Heart right ventricle (tissue), 16 donors: ENCODE results near the gene PEPD. TPM values are rescaled to one million over a fixed set of nuclear protein-coding genes. Genes with fewer than 3 reads are reported as not detected.

ENCODE experiments used
- ATAC-seq, 8 donors: fragments of 200-7000 bp; cut with Tn5 transposase; one replicate each; pipeline ENCODE4 v1.9.1; 2020; ENCODE audit warnings: mild to moderate bottlenecking in 8 of 8, moderate library complexity in 8 of 8, moderate number of reproducible peaks in 1 of 8
- DNase-seq, 2 donors: peaks; one replicate each; pipeline ENCODE4 v3.0.0-alpha.2; 2020
- H3K27ac ChIP-seq, 10 donors: fragments of 200-600 bp; sonication (generic) in 2 of 10; one replicate each; pipeline versions ENCODE4 v1.5.0 to v1.8.0; 2020 to 2022; ENCODE audit warnings: mild to moderate bottlenecking in 3 of 10
- H3K27me3 ChIP-seq, 7 donors: fragments of 200-600 bp; one replicate each; pipeline ENCODE4 v1.8.0; 2021 to 2022; ENCODE audit warnings: mild to moderate bottlenecking in 2 of 7
- H3K36me3 ChIP-seq, 9 donors: fragments of 200-600 bp; sonication (generic) in 1 of 9; one replicate each; pipeline versions ENCODE4 v1.5.0 to v1.8.0; 2020 to 2022; ENCODE audit warnings: mild to moderate bottlenecking in 2 of 9
- H3K4me1 ChIP-seq, 9 donors: fragments of 200-600 bp; sonication (generic) in 1 of 9; one replicate each; pipeline versions ENCODE4 v1.5.0 to v1.8.0; 2020 to 2022; ENCODE audit warnings: mild to moderate bottlenecking in 4 of 9
- H3K4me3 ChIP-seq, 10 donors: fragments of 200-600 bp; sonication (generic) in 2 of 10; one replicate each; pipeline versions ENCODE4 v1.5.0 to v1.8.0; 2020 to 2022; ENCODE audit warnings: mild to moderate bottlenecking in 7 of 10, moderate library complexity in 2 of 10
- H3K9me3 ChIP-seq, 11 donors: fragments of 200-600 bp in 10 of 11; sonication (generic) in 2 of 11; one replicate each; pipeline versions ENCODE4 v1.5.0 to v1.8.0; 2013 to 2022; ENCODE audit warnings: mild to moderate bottlenecking in 2 of 11, control low read depth in 1 of 11, moderate library complexity in 1 of 11
- CTCF ChIP-seq, 9 donors: fragments of 200-600 bp; sonication (generic) in 2 of 9; IDR thresholded peaks; one replicate each; pipeline versions ENCODE4 v1.5.0 to v1.8.0; 2021 to 2022; ENCODE audit warnings: antibody characterized with exemption in 9 of 9, mild to moderate bottlenecking in 5 of 9, moderate library complexity in 1 of 9
- WGBS, 2 donors: extraction: QIAGEN DNeasy Blood & Tissue Kit; methylation state at CpG; one replicate each; pipeline ENCODE4 v1.1.7; 2013; ENCODE audit warnings: inconsistent platforms in 1 of 2; 5-methylcytosine and 5-hydroxymethylcytosine counted together
- intact Hi-C, 10 donors: fragments of 100-400 bp; cut with DNase I; formaldehyde crosslinking; loops; one replicate each; pipeline versions ENCODE4 v1.11.1 to v1.14.2; 2022
- polyA plus RNA-seq, 2 donors: library from polyadenylated mRNA; stranded (reverse); fragments of 200-250 nt; gene quantifications; one replicate each; pipeline ENCODE4 v1.2.3, GENCODE V29; 2013
- total RNA-seq, 10 donors: library from RNA; stranded (reverse); fragmentation: NEBNext Ultra II Directional in 3 of 10; extraction: Animal tissue kit (Norgen Biotek cat#: 25700) in 3 of 10; gene quantifications; one replicate each; pipeline versions ENCODE4 v1.2.1 to v1.2.4, GENCODE V29; 2021 to 2023
- donor health status: Arrhythmogenic right ventricular cardiomyopathy.
- donor health status: ischemic (EF 13 %, LVEDD 7.1; RV severe dilation, severe dysfunction).
- donor health status: healthy with polysubstance abuse.
- donor health status: DM: no; HTN: yes; CAD: no.
- donor health status: DM: no; HTN: no; CAD: no.
- donor health status: ischemic (EF 25% LVEDD 6.9; RV normal size, moderate dysfunction).
- donor health status: ischemic (EF 25% LVEDD 5.7; RV mildly dilated, moderate dysfunction).
- donor health status: healthy.
- donor health status: DM: yes; HTN: yes; CAD: no.
- donor health status: Ischemic cardiomyopathy.
- donor health status: ischemic (EF 35%, LVEDD 5.7; RV mildly dilated, moderate dysfunction).
- donor health status: nonischemic (EF 11% LVEDD 7.7; RV severe dilation, severe dysfunction).
- donor health status: DM: yes; HTN: yes; CAD: no.
- donor health status: PGD.
- donor health status: ischemic (EF 29% LVEDD 5.4; RV normal size, mild dysfunction).
- donor health status: nonischemic (EF 23%, LVEDD 6.1; RV moderate dilation, normal function).

Gene PEPD
- total and polyA plus RNA-seq, 12 donors, result 20.4 to 47.7 (median 26.8) TPM

GRCh38 chr19:33404506-33405253, 116.9 kb downstream of the PEPD start:
- WGBS, 2 donors, result 78% methylated on average over 18 of the region's 18 CpGs
- Histone ChIP-seq H3K27me3 (no peaks in the 10 kb centered on the region), H3K36me3 (peaks cover 0 to 1% (median 0%) of the 10 kb centered on the region in 9 donors), H3K4me1 (peaks cover 0 to 20% (median 0%) of the 10 kb centered on the region in 9 donors), H3K27ac (no peak overlapping the region), H3K4me3 (no peak overlapping the region), H3K9me3 (no peaks in the 10 kb centered on the region)
- no peak for TF ChIP-seq CTCF (IDR thresholded peaks at IDR 0.05)
- DNase-seq (no peak), ATAC-seq (no peak)
- intact Hi-C loops, result loop anchor here in 7 of 10 donors (2.0 to 10.0 kb wide), 6 partner anchors 42 to 260 kb away; partner anchors contain the start of gene CEBPA (in 6 of the 7)

- ATAC-seq (no peak), DNase-seq (no peak)
- Histone ChIP-seq H3K27ac (no peak overlapping the region), H3K9me3 (no peaks in the 10 kb centered on the region), H3K4me3 (no peak overlapping the region), H3K27me3 (no peaks in the 10 kb centered on the region), H3K36me3 (peaks cover 0 to 3% (median 0%) of the 10 kb centered on the region in 9 donors), H3K4me1 (peaks cover 0 to 20% (median 0%) of the 10 kb centered on the region in 9 donors)
- intact Hi-C loops, result loop anchor here in 6 of 10 donors (2.0 to 10.0 kb wide), 4 partner anchors 42 to 259 kb away; partner anchors contain the start of gene CEBPA (in 4 of the 6)
- TF ChIP-seq CTCF (IDR thresholded peaks at IDR 0.05), result no peak
- 78 to 93% methylated on average over 6 of the region's 6 CpGs for WGBS, 2 donors
Observed at GRCh38 chr19:33403973-33404304, 117.7 kb downstream of the PEPD start.

GRCh38 chr19:33403221-33403972, 118.2 kb downstream of the PEPD start:
- 82 to 88% methylated on average over 18 of the region's 18 CpGs for WGBS, 2 donors

More at GRCh38 chr19:33403221-33403972, 118.2 kb downstream of the PEPD start:
- H3K4me1 ChIP-seq, result peaks cover 0 to 21% (median 0%) of the 10 kb centered on the region in 9 donors
- TF ChIP-seq CTCF (IDR thresholded peaks at IDR 0.05), result no peak
- H3K27me3 ChIP-seq, result no peaks in the 10 kb centered on the region
- ATAC-seq (no peak), DNase-seq (no peak)
- no peak overlapping the region for H3K4me3 ChIP-seq
- intact Hi-C loops, result loop anchor here in 6 of 10 donors (5.0 to 10.0 kb wide), 3 partner anchors 41 to 259 kb away; partner anchors contain the start of gene CEBPA (in 4 of the 6)
- no peaks in the 10 kb centered on the region for H3K9me3 ChIP-seq
- no peak overlapping the region for H3K27ac ChIP-seq
- H3K36me3 ChIP-seq, result peaks cover 0 to 3% (median 0%) of the 10 kb centered on the region in 9 donors
